A549 (cell line): ENCODE measurements around the gene RHBDD2. TPM values are rescaled to one million over a fixed set of nuclear protein-coding genes. Genes with fewer than 3 reads are reported as not detected.
"Not testable (repeated sequence)": the region's sequence is repeated elsewhere in the genome, so short reads cannot be mapped to it uniquely, and the experiment has no call there.

ENCODE experiments used
- ATAC-seq, 2 experiments: fragments of 200-7000 bp in 1 of 2; fragments of >200 bp in 1 of 2; cut with Nextera tagmentation in 1 of 2; cut with Tn5 transposase in 1 of 2; 3 replicates each; pipeline versions ENCODE4 v1.8.0 to v1.9.1; 2018 to 2020; ENCODE audit warnings: mild to moderate bottlenecking in 1 of 2, moderate library complexity in 1 of 2
- CTCF ChIA-PET: fragments of 300-600 bp; sonication (Branson Sonifier 250); formaldehyde crosslinking; extraction: SDS; loops from one replicate; lab custom pipeline; 2021; ENCODE audit warnings: antibody characterized with exemption, inconsistent platforms; lab: Yijun Ruan, JAX
- POLR2A ChIA-PET: fragments of 350-600 bp; formaldehyde crosslinking; extraction: SDS; loops from one replicate; lab custom pipeline; 2021; ENCODE audit warnings: antibody characterized with exemption, inconsistent platforms; lab: Yijun Ruan, JAX
- DNase-seq, 2 experiments: peaks; one replicate each; pipeline versions ENCODE4 v3.0.0 to v3.0.0-alpha.2; 2011 to 2016; ENCODE audit warnings: low read depth in 1 of 2, low spot score in 1 of 2
- FAIRE-seq: peaks from 2 replicates; lab custom pipeline; 2011; peaks lifted over from hg19 to GRCh38; lab: Jason Lieb, UNC
- H3K27ac ChIP-seq, 2 experiments: fragments of >200 bp; sonication (Bioruptor Twin); formaldehyde crosslinking; 3 replicates each; pipeline ENCODE4 v1.5.1; 2016 to 2017
- H3K4me1 ChIP-seq: fragments of >200 bp; sonication (Bioruptor Twin); formaldehyde crosslinking; 3 replicates; pipeline ENCODE4 v1.6.1; 2016
- H3K4me2 ChIP-seq: fragments of >200 bp; sonication (Bioruptor Twin); formaldehyde crosslinking; 3 replicates; pipeline ENCODE4 v1.6.1; 2016
- H3K4me3 ChIP-seq: fragments of >200 bp; sonication (Bioruptor Twin); formaldehyde crosslinking; 3 replicates; pipeline ENCODE4 v1.5.1; 2016
- H3K9me3 ChIP-seq: fragments of >200 bp; sonication (Bioruptor Twin); formaldehyde crosslinking; 3 replicates; pipeline ENCODE4 v1.6.1; 2016
- CTCF ChIP-seq: fragments of >200 bp; sonication (Bioruptor Twin); formaldehyde crosslinking; IDR thresholded peaks from 3 replicates; pipeline ENCODE4 v1.5.1; 2016
- E2F6 ChIP-seq: IDR thresholded peaks from 2 replicates; pipeline ENCODE4 v1.6.1; 2012; ENCODE audit warnings: low read depth, borderline replicate concordance
- EHF ChIP-seq: fragments of 250-450 bp; sonication (Bioruptor Pico); IDR thresholded peaks from 2 replicates; pipeline ENCODE4 v1.5.0; 2020; ENCODE audit warnings: mild to moderate bottlenecking
- EP300 ChIP-seq, 2 experiments: fragments of >200 bp; sonication (Bioruptor Twin); formaldehyde crosslinking; IDR thresholded peaks; 2 replicates in 1 of 2; 3 replicates in 1 of 2; pipeline ENCODE4 v1.6.1; 2016 to 2017
- FOXS1 ChIP-seq: fragments of 250-450 bp; sonication (Bioruptor Pico); IDR thresholded peaks from 2 replicates; pipeline ENCODE4 v1.5.0; 2020; ENCODE audit warnings: mild to moderate bottlenecking, moderate library complexity
- HDAC2 ChIP-seq: fragments of 200-600 bp; sonication (generic); IDR thresholded peaks from 2 replicates; pipeline ENCODE4 v1.6.1; 2016
- HOXB5 ChIP-seq: fragments of 250-450 bp; sonication (Bioruptor Pico); IDR thresholded peaks from 2 replicates; pipeline ENCODE4 v1.5.0; 2020; ENCODE audit warnings: mild to moderate bottlenecking, moderate library complexity
- JUN ChIP-seq, 2 experiments: fragments of >200 bp; sonication (Bioruptor Twin); formaldehyde crosslinking; IDR thresholded peaks; 2 replicates in 1 of 2; 3 replicates in 1 of 2; pipeline ENCODE4 v1.6.1; 2016 to 2017
- JUNB ChIP-seq: fragments of >200 bp; sonication (Bioruptor Twin); formaldehyde crosslinking; IDR thresholded peaks from 2 replicates; pipeline ENCODE4 v1.6.1; 2016
- KDM5A ChIP-seq: fragments of 200-600 bp; sonication (generic); IDR thresholded peaks from 2 replicates; pipeline ENCODE4 v1.6.1; 2016; ENCODE audit warnings: antibody characterized with exemption, mild to moderate bottlenecking
- MAFK ChIP-seq: fragments of 450-650 bp; IDR thresholded peaks from 2 replicates; pipeline ENCODE4 v1.6.1; 2014; ENCODE audit not compliant: partially characterized antibody
- MAZ ChIP-seq: fragments of 150-350 bp; IDR thresholded peaks from 2 replicates; pipeline ENCODE4 v1.6.1; 2014; ENCODE audit warnings: antibody characterized with exemption, low read depth, low read length, borderline replicate concordance
- POLR2AphosphoS2 ChIP-seq: conservative IDR thresholded peaks from 2 replicates; pipeline ENCODE4 v1.6.1; 2012; ENCODE audit warnings: low read length, improper control_type of control experiment, inconsistent platforms
- REST ChIP-seq: fragments of 200-600 bp; sonication (generic); IDR thresholded peaks from 2 replicates; pipeline ENCODE4 v1.6.1; 2016; ENCODE audit warnings: antibody characterized with exemption, mild to moderate bottlenecking, moderate library complexity
- SREBF2 ChIP-seq: fragments of 450-650 bp; IDR thresholded peaks from 2 replicates; pipeline ENCODE4 v1.6.1; 2014; ENCODE audit warnings: mild to moderate bottlenecking, moderate library complexity
- WGBS: methylation state at CpG from one replicate; pipeline ENCODE4 v1.1.6; 2017; ENCODE audit errors: missing lambda C conversion rate; 5-methylcytosine and 5-hydroxymethylcytosine counted together
- polyA plus RNA-seq, 4 experiments: library from polyadenylated mRNA; depleted of rRNA in 3 of 4; stranded (reverse); fragments of >200 nt; fragmentation: RNase III in 1 of 4; extraction: RNeasy Plus Mini Kit Qiagen cat#74134 plus additional on column Dnase treatment in 1 of 4; gene quantifications; 2 replicates in 3 of 4; 3 replicates in 1 of 4; pipeline ENCODE4 v1.2.3, GENCODE V29; 2011 to 2017
- TF ChIP-seq, protein P1 (sequence below): IDR thresholded peaks from 2 replicates; pipeline ENCODE4 v1.6.1; 2012

Gene RHBDD2
- polyA plus RNA-seq, 2 of the 4 experiments (the other 2 are of a cell fraction) = 61.3 to 62.0 TPM

- no peak for ATAC-seq
- no peaks in the 10 kb centered on the region for H3K4me1 ChIP-seq
- H3K4me2 ChIP-seq = no peak overlapping the region
- TF ChIP-seq EHF = no peak
- no peak for TF ChIP-seq REST
- WGBS = 85% methylated on average over 10 of the region's 11 CpGs
- no peak for DNase-seq
- ChIA-PET POLR2A (interaction anchor here (1.1 to 1.8 kb wide), 2 partner anchors 16 to 25 kb away, joined by 3 to 5 read pairs; partner anchors contain the start of gene POR), CTCF (interaction anchor here (0.6 to 1.1 kb wide), 4 partner anchors 10 to 163 kb away, joined by 3 to 4 read pairs (median 3); no protein-coding TSS in a partner anchor)
- no peaks in the 10 kb centered on the region for H3K9me3 ChIP-seq
- no peak overlapping the region for H3K4me3 ChIP-seq
- no peak for FAIRE-seq
- no peak overlapping the region for H3K27ac ChIP-seq
These were observed 11.0 kb downstream of the RHBDD2 start for GRCh38 chr7:75889826-75890225.

DNA sequence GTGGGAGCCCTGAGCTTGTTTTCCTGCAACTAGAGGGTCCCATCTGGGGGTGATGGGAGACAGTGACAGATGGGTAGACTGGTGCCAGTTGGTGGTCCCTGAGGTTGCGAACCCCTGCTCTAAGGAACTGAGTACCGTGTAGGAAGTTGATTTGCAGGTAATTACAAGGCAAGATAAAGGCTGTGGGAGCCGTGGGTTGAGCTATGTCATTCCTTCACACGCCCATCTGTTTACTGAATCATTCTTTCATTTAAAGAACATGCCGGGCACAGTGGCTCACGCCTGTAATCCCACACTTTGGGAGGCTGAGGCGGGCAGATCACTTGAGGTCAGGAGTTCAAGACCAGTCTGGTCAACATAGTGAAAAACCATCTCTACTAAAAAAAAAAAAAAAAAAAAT, 12.4 kb downstream of the RHBDD2 start:
- POLR2A ChIA-PET = interaction anchor here (1.6 kb wide), 1 partner anchor 23 kb away, joined by 6 read pairs; the partner anchor contains the start of gene POR

GRCh38 chr7:75891815-75892411, 13.1 kb downstream of the RHBDD2 start:
- POLR2A ChIA-PET = interaction anchor here (1.6 kb wide), 1 partner anchor 23 kb away, joined by 6 read pairs; the partner anchor contains the start of gene POR
- no peak for DNase-seq
- TF ChIP-seq JUN (IDR thresholded peaks at IDR 0.05) (no peak), KDM5A (no peak), EP300 (IDR thresholded peaks at IDR 0.05) (no peak), CTCF (no peak), HDAC2 (no peak), POLR2AphosphoS2 (no peak), SREBF2 (no peak), JUNB (no peak), MAFK (no peak), MAZ (no peak), HOXB5 (CRISPR knock-in tag) (no peak), E2F6 (no peak), FOXS1 (CRISPR knock-in tag) (no peak)
- TF ChIP-seq, protein P1, sequence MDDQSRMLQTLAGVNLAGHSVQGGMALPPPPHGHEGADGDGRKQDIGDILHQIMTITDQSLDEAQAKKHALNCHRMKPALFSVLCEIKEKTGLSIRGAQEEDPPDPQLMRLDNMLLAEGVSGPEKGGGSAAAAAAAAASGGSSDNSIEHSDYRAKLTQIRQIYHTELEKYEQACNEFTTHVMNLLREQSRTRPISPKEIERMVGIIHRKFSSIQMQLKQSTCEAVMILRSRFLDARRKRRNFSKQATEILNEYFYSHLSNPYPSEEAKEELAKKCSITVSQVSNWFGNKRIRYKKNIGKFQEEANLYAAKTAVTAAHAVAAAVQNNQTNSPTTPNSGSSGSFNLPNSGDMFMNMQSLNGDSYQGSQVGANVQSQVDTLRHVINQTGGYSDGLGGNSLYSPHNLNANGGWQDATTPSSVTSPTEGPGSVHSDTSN = no peak
- no peak overlapping the region for H3K4me2 ChIP-seq
- CTCF ChIA-PET = interaction anchor here (0.6 to 1.7 kb wide), 2 partner anchors 70 to 128 kb away, joined by 3 to 6 read pairs; no protein-coding TSS in a partner anchor
- H3K4me1 ChIP-seq = no peaks in the 10 kb centered on the region
- 88% methylated on average over 7 of the region's 7 CpGs for WGBS
- peak in 1 of 2 experiments; percentile 12; a peak in 3 of 6 replicates for ATAC-seq
- H3K27ac ChIP-seq = no peak overlapping the region
- H3K4me3 ChIP-seq = no peak overlapping the region
- no peaks in the 10 kb centered on the region for H3K9me3 ChIP-seq
- FAIRE-seq = no peak

More for the DNA sequence above, 12.4 kb downstream of the RHBDD2 start:
- ATAC-seq, H3K4me1 ChIP-seq, DNase-seq, H3K4me2 ChIP-seq, FAIRE-seq, H3K9me3 ChIP-seq, H3K27ac ChIP-seq, H3K4me3 ChIP-seq: not testable (repeated sequence)
- WGBS = 80% methylated on average over 7 of the region's 7 CpGs
- CTCF ChIA-PET = interaction anchor here (1.2 to 1.7 kb wide), 2 partner anchors 12 to 129 kb away, joined by 5 to 6 read pairs; partner anchors contain the start of gene RHBDD2
